Measurements from ENCODE around the gene HYAL2.
"Not testable (repeated sequence)": the region's sequence is repeated elsewhere in the genome, so short reads cannot be mapped to it uniquely, and the experiment has no call there.

HYAL2 gene

DNA sequence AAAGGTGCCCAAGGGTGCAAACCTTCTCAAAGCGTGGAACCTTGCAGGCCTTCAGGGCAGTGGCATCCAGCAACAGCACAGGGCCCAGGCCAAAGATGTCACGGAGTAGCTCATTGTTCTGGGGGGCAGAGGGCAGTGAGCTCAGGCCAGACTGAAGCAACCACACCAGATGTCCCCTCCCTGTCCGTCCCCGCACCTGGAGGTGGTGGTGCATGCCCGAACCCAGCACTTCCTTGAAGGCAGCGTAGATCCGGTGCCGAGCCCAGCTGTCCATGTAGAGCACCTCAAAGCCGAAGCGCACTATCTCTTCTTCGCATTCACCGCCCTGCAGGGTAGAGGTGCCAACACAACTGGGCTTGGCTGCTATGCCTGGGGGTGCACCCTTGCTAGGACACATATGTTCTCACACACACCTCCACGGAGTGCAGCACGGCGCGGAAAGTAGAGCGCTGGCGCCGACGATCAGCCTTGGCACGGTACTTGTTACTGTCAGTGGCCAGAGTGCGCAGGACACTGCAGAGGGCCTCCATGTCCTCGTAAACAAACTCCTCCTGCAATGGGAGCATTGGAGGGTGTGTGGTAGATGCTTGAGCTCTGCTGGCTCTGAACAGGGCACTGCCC is 34.0 kb downstream of the HYAL2 start:
- no peak for DNase-seq

DNA sequence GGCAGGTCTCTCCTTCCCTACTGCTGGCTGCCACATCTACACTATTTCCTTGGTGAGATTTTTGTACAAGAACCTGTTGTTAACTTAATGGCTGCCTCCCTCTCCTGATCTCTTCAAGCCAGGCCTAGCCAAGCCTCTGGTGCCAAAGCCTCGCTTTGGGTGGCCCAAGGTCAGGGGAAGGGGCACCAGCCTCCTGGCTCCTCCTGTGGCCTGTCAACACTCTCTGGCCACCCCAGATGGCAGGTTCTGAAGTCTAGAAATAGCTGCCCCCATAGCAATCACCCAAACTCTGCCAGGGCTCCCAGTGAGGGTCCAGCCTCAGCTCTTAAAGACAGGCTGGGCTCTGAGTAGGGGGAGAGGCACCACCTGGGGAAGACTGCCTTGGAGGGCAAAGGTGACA is 35.3 kb downstream of the HYAL2 start:
- no peak for DNase-seq

DNA sequence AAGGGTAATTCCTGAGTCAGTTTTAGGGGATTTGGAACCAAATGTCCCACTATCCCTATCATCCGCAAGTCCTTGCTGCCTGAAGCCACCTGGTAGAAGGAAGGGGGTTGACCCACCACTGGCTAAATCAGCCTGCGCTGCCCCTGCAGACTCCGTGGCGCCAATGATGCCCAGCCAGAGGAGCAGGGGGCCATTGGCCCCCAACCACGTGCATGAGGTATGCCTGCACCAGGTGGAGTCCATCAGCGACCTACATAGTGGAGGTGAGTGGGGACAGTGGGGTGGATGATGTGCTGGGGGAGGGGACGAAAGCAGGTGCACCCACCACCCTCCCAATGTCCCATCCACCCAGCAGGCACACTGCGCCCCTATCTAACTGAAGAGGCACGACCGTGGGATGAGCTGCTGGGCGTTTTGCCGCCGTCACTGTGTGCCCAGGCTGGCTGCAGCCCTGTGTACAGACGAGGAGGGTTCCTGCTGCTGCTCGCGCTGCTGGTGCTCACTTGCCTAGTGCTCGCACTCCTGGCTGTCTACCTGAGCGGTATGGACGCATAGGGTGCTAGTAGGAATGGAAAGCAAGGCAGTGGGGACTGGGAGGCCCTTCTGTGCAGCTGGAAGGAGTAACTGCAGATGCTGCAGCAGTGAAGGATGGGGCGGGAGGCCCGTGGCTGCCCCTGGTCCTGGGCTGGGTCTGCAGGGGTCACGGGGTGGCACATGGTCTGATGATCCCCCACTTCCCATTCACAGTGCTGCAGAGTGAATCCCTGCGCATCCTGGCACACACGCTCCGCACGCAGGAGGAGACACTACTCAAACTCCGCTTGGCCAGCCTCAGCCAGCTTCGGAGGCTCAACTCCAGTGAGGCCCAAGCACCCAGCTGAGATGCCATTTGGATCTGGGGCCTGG is 36.0 kb downstream of the HYAL2 start:
- DNase-seq, result no peak

DNA sequence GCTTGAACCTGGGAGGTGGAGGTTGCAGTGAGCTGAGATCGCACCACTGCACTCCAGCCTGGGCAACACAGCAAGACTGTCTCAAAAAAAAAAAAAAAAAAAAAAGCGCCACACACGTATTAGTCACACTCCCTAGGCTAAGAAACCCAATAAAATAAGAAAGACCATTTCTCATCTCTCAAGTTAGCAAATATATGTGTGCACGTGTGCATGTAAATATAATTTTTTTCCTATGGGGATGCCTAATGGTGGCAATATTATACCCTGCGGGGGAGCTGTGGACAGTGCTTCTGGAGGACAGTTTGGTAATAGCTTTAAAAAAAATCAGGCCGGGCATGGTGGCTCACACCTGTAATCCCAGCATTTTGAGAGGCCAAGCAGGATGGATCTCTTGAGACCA is 38.4 kb downstream of the HYAL2 start:
- DNase-seq, result not testable (repeated sequence)

DNA sequence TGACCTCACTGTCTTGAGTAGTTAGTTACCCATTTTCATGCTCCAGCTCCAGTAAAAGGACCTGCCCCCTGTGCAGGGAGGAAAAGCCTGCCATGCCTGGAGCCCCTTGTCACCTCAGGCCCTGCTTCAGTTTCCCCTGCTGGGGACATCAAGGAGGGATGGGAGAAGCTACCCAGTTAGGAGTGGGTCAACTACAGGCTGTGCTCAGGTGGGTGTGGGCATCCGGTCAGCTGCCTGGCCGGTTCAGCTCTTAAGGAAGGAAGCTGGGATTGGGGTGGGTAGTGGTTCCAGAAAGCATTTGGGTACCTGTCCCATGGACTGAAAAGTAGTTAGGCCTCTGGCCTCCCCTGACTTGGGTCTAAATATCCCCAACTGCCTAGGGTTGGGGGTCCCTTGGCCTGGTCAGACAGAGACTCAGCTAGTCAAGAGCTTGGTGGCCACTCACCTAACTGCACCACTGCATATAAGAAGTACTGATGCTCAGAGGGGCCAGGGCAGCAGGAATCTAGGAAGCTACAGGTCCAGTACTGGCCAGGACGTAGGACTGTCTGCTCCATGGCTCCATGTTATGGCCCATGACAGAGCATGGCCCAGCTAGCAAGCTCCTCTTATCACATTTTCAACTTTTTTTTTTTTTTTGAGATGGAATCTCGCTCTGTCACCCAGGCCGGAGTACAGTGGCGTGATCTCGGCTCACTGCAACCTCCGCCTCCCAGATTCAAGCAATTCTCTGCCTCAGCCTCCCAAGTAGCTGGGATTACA is 43.1 kb downstream of the HYAL2 start:
- no peak for DNase-seq

DNA sequence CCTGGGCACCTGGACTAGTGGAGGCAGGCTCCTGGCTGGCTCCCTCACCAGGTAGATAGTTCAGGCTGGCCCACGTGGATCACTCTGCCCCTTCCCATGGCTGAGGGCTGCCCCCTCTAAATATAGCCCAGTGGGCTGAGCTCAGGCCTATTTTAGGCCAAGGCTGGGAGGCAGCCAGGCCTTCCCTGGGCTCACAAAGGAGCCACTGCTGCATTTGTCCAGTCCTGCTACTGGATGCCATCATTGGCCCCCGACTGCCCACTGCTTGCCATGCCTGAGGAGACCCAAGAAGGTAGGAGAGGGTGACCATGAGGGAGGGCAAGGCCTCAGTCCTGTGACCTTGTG is 43.7 kb downstream of the HYAL2 start, which contains the start of gene LSMEM2:
Gene LSMEM2, plus strand, starts transcription at position 208 of the 345 bp plus-strand sequence. Its CDS starts 27 bp downstream, at position 235.
- no peak for DNase-seq

DNA sequence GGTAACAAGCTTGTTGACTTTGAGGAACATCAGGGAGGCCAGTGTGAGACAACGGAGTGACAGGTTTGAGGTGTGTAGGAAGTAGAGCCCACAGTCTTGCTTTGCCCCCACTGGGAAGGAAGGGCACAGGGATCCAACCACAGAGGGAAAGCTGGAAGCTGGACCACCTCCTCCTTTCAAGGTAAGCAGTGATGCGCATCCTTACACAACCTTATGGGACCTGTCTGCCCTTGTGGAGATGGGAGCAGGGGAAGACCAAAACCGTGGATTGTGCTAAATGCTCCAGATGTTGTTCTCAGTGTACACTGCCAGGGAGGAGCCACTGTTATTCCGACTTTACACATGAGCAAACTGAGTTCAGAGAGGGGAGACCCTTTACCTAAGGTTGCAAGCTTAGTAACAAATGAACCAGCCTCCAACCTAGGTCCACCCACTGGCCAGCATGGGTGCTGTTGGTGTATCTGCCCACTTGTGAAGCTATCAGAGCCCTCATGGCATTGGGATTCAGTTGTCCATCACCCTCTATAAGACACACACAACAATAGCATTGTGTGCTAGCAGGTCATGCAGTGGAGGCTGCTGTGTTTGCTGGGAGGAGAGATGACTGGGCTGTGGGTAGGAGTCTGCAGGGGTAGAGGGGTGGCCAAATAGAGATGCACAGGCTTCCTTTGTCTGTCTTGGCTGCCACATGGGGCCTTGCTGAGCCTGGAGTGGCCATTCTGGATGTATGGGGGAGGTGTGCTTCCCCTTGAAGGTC is 44.2 kb downstream of the HYAL2 start:
- DNase-seq, result no peak

DNA sequence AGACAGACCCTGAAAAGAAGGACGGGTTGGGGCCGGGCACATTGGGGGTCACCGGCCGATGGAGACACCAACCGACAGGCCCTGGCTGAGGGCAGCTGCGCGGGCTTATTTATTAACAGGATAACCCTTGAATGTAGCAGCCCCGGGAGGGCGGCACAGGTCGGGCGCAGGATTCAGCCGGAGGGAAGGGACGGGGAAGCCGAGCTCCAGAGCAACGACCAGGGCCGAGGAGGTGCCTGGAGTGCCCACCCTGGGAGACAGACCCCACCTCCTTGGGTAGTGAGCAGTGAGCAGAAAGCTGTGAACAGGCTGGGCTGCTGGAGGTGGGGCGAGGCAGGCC is 45.8 kb downstream of the HYAL2 start:
- DNase-seq, result no peak

DNA sequence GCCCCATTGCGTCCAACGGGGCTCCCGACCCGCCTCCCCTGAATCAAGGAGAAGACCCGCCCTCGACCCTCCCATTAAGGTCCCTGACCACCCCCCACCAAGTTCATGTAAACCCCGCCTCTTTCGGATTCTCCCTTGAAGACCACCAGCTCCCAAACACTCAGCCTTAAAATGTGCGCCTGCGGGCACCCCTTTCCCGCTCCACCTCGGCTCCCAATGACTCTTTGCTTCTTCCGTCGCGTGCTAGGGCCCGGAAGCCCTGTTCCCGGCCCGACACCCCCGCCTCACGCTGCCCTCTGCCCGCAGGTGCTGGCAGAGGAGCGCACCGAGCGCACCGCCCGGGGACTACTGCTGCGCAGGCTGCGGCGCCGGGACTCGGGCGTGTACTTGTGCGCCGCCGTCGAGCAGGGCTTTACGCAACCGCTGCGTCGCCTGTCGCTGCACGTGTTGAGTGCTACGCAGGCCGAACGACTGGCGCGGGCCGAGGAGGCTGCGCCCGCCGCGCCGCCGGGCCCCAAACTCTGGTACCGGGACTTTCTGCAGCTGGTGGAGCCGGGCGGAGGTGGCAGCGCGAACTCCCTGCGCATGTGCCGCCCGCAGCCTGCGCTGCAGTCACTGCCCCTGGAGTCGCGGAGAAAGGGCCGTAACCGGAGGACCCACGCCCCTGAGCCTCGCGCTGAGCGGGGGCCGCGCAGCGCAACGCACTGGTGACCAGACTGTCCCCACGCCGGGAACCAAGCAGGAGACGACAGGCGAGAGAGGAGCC is 46.4 kb downstream of the HYAL2 start:
- no peak for DNase-seq

DNA sequence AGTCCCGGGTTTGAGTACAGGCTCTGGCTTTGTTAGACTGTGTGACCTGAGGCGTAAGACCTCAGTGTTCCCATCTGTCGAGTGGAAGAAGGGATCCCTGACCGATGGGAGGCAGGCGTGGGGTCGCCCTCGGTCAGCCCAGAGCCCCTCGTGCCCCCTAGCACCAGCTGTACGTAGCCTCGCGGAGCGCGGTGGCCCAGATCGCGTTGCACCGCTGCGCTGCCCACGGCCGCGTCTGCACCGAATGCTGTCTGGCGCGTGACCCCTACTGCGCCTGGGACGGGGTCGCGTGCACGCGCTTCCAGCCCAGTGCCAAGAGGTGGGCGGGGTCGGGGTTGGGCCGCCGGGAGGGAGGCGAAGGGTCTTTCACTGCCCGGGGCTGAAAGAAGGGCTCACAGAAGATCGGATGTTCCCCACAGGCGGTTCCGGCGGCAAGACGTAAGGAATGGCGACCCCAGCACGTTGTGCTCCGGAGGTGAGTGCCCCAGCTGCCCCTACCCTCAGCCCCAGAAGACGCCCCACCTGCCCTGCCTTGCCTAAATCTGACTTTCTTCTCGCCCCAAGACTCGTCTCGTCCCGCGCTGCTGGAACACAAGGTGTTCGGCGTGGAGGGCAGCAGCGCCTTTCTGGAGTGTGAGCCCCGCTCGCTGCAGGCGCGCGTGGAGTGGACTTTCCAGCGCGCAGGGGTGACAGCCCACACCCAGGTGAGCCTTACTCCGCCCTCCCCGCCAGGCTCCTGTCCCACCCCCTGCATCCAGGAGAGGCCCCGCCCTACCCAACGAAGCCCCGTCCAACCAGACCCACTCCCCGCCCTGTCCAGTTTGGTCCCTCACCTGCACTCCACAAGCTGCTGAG is 47.2 kb downstream of the HYAL2 start:
- DNase-seq, result no peak

DNA sequence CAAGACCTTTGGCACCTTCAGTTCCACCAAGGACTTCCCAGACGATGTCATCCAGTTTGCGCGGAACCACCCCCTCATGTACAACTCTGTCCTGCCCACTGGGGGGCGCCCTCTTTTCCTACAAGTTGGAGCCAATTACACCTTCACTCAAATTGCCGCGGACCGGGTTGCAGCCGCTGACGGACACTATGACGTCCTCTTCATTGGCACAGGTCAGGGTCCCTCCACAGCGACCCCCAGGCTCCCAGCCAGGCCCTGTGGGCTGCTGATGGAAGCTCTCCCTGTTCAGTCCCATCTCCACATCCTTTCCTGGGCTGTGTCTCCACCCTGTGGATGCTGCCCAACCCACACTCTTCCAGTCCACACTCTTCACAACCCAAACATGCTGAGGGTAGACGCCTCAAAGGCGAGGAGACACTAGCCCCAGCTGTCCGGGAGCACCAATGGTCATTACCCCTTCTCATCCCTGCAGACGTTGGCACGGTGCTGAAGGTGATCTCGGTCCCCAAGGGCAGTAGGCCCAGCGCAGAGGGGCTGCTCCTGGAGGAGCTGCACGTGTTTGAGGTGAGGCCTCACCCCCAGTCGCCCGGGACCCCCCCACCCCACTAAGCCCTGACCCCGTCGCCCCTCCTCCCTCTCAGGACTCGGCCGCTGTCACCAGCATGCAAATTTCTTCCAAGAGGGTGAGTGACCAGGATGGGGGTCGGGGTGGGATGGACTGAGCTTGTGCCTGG is 48.0 kb downstream of the HYAL2 start:
- peak; percentile 21 for DNase-seq

DNA sequence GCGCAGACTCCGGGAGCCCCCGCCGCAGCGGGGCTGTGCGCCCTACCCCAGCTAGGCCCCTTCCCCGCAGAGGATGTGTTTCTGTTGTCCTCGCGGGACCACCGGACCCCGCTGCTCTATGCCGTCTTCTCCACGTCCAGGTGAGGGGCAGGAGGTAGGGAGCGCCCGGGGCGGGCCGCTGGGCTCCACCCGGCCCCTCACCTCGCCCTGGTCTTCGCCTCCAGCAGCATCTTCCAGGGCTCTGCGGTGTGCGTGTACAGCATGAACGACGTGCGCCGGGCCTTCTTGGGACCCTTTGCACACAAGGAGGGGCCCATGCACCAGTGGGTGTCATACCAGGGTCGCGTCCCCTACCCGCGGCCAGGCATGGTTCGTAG is 48.9 kb downstream of the HYAL2 start:
- no peak for DNase-seq

DNA sequence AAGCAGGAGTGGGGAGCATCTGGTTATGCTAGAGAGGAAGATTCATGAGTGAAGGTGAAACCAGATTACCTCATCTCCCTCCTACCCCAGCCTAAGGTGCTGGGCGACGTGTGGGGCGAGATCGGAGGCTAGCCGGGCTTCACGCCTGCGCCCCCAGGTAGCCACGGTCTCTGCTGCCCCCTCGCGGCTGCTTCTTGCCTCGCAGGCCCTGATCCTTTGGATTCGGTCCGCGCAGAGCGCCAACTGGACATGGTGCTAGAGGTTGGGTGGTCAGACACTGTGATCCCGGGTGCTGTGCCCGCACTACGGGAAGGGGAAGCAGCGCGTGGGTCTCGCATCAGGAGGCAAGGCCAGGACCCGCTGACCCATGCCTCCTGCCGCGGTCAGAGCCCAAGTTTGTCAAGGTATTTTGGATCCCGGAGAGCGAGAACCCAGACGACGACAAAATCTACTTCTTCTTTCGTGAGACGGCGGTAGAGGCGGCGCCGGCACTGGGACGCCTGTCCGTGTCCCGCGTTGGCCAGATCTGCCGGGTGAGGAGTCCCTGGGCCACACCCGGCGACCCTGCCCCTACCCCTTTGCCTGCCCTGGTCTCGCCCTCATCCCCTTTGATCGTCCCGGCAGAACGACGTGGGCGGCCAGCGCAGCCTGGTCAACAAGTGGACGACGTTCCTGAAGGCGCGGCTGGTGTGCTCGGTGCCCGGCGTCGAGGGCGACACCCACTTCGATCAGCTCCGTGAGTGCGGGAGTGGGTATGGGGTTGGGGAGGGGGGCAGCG is 49.4 kb downstream of the HYAL2 start:
- DNase-seq, result peak; percentile 56

DNA sequence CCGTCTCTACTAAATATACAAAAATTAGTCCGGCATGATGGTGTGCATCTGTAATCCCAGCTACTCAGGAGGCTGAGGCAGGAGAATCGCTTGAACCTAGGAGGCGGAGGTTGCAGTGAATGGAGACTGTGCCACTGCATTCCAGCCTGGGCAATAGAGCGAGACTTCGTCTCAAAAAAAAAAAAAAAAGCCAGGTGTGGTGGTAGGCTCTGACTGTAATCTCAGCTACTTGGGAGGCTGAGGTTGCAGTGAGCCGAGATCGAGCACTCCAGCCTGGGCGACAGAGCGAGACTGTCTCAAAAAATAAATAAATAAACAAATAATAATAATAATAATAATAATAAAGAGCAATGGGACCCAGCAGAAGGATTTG is 50.0 kb downstream of the HYAL2 start:
- DNase-seq, result not testable (repeated sequence)

DNA sequence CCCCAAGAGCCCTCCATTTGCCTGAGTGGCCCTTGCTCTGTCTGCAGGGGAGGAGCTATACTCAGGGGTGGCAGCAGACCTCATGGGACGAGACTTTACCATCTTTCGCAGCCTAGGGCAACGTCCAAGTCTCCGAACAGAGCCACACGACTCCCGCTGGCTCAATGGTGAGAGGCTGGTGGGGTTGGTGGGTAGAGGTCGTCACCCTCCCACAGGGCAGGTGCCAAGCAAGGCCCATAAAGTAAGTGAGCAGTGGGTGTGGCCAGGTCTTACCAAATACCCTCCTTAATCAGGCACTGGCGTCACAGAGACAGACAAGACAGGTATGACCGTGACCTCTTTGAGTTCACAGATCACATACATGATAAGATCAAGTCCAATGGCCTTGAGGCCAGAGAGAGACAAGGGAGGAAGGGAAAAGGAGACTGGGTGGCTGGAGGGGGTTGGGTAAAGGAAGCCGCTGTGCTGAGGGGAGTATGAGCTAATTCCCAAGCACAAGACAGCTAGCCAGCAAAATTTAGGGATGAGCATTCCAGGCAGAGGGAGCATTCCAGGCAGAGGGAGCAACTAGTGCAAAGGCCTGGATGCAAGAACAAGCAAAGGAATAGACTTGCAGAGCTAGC is 51.1 kb downstream of the HYAL2 start:
- DNase-seq, result no peak

DNA sequence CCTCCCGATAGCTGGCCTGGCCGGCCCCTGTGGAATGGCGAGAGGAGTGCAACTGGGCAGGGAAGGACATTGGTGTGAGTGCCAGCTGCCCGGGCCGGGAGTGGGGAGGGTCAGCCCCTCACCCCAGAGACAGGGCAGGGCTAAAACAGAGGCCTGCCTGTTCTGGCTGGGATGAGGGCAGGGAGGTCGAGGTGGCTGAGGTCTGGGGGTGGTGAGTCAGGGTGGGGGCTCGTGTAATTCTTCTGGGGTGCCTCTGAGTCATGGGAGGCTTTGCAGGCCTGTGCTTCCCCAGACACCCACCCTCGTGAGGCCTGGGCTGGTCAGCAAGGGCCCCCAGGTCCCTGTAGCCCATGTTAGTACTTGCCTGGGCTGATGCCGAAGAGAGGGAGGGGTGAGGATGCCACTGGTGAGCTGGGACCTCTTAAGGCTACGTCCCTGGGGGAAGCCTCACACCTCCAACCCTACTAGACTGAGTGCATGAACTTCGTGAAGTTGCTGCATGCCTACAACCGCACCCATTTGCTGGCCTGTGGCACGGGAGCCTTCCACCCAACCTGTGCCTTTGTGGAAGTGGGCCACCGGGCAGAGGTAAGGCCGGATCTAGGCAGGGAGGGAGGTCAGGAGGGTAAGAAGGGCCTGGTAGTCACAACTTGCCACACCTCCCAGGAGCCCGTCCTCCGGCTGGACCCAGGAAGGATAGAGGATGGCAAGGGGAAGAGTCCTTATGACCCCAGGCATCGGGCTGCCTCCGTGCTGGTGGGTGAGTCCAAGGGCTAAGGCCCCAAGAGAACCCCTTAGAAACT is 51.9 kb downstream of the HYAL2 start:
- DNase-seq, result no peak

DNA sequence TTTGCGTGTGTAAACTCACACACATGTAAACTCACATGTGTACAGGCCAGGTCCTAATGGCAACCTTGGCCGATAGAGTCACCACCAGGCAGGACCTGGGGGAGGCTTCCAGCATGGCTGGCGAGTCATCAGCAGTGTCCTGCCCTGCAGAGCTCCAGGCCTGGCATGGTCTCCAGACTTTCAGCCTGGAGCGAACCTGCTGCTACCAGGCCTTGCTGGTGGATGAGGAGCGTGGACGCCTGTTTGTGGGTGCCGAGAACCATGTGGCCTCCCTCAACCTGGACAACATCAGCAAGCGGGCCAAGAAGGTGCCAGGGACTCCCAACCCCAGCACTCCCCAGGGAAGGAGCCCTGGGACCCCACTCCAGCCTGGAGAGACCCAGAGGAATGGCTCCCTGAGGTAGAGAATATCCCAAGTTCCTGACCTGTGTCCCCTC is 52.5 kb downstream of the HYAL2 start:
- no peak for DNase-seq

DNA sequence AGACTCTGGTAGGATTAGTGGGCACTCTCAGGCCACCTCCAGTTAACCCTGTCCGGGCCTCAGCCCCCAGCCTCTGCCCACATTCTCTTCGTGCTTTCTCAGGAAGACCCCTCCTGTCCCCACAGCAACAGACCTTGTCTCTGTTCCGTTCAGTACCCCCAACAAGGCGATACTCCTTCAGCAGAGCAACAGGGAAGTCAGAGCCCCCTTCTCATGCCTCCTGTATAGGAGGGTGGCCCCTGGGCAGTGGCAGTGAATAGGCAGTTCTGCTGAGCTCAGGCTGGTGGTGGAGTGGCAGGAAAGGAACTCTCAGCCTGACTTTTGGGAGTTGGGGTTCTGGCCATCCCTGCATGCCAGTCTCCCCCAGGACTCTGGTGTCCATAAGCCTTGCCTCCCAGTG is 53.1 kb downstream of the HYAL2 start:
- no peak for DNase-seq
